ENCODE measurements around the gene MED22.

The MED22 gene

DNA sequence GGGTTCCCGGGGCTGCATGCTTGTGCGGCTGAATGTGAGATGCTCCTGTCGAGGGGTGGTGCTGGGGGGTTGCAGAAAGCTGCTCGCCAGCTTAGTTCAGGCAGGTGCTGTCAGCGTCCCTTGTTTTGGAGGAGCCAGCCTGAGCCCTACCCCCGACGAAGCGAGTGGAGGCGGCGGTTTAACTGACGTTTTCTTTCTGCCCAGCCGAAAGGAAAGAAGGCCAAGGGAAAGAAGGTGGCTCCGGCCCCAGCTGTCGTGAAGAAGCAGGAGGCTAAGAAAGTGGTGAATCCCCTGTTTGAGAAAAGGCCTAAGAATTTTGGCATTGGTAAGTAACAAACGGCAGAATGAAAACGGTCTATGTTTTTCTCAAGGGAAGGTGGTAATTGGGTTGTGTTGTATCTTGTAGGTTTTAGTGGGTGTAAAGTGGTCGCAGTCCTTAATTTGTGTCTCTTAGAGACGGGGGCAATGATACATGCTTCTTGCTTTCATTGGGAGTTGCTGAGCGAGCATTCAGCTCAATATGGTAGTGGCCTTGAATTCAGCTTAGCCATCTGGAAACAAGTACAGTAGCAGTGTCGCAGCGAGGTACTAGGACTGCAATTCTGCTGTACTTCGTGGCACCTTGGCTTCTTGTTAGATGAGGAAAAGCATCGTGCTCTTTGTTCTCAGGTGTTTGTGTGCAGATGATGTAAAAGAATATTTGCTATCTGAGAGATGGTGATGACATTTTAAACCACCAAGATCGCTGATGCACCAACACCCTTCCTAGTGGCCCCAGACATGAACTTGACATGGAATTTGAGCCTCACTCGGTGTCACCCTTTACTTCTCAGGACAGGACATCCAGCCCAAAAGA lies 1.0 kb upstream of the MED22 start:
- no peaks in the 10 kb centered on the region for H3K27me3 ChIP-seq
- H3K27ac ChIP-seq, result peak overlapping the region; percentile 93 to 100 (median 98)
- H3K9me3 ChIP-seq (replicated peaks in 1 of 11), result no peaks in the 10 kb centered on the region
- H3K9ac ChIP-seq, result peak overlapping the region; percentile 99 to 100 (median 99)
- H3K4me3 ChIP-seq, result peak overlapping the region; percentile 89 to 99 (median 96)
- peaks cover 50 to 76% (median 59%) of the 10 kb centered on the region in 10 experiments for H3K4me1 ChIP-seq
- no peak for TF ChIP-seq Cebpa-rat (IDR thresholded peaks at IDR 0.05)
- peaks cover 47 to 87% (median 75%) of the 10 kb centered on the region in 11 experiments for H4K20me1 ChIP-seq
- H3K4me2 ChIP-seq, result peak overlapping the region; percentile 86 to 98 (median 96)
- H3K36me3 ChIP-seq, result peaks cover 69 to 81% (median 75%) of the 10 kb centered on the region in 11 experiments

DNA sequence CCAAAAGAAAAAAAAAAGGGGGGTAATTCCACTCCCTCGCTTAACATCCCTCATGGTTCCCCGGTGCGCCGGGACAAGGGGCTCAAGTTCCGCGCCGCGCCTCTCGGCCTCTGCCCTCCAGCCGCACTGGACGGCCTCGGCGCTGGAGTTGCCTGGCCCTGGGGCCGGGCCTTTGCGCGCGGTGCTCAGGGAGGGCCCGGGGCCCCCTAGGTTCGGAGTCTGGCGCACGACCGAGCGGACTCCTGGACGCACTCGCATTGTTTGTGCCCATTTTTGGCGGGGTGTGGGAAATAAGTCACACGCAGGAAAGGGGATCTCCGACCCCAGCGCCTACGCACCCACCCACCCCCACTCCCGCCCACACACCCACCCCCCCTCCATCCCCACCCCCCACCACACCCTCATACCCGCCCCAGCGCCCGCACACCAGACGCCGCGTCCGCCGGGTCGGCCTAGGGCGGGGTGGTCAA lies 381 bp downstream of the MED22 start:
- Histone ChIP-seq H3K9me3 (replicated peaks in 1 of 11) (no peaks in the 10 kb centered on the region), H3K27ac (peak overlapping the region; percentile 93 to 100 (median 98)), H4K20me1 (peaks cover 41 to 86% (median 62%) of the 10 kb centered on the region in 11 experiments), H3K9ac (peak overlapping the region; percentile 99 to 100 (median 99)), H3K4me3 (peak overlapping the region; percentile 89 to 99 (median 96)), H3K36me3 (peaks cover 72 to 81% (median 78%) of the 10 kb centered on the region in 11 experiments), H3K4me1 (peaks cover 57 to 76% (median 64%) of the 10 kb centered on the region in 10 experiments), H3K27me3 (no peaks in the 10 kb centered on the region), H3K4me2 (peak overlapping the region; percentile 89 to 99 (median 97))
- no peak for TF ChIP-seq Cebpa-rat (IDR thresholded peaks at IDR 0.05)

DNA sequence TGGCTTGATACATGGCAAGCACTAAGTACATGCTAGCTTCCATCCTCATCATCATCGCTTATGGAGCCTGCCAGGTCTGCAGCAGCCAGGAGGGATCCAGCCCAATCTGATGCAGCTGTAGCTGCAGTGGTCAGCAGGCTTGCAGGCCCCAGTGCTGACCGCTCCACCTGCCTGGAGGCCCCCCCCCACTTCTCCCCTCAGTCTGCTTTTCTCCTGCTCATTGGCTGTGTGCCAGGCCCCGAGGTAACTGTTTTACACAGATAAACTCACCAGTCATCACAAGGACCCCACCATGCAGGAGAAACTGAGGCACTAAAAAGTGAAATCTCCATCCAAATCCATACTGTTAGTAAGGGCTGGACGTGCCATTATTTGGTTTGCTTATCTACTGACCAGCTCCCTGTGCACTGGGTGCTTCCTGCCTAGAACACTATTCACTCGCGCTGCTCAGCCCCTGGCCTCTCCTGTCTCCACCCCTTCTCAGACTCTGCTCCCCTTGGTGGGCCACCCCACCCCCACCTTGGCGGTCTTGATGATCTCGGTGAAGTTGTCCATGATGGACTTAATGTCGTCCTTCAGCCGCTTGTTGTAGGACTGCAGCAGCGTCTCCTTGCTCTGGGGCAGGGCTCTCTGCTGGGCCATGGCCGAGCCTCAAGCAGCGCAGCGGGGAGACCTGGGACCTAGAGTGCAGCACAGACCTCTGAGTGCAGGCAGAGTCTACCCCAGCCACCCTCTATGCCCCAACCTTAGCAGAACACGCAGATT lies 1.7 kb downstream of the MED22 start:
- Histone ChIP-seq H4K20me1 (peaks cover 27 to 86% (median 58%) of the 10 kb centered on the region in 11 experiments), H3K36me3 (peaks cover 66 to 81% (median 74%) of the 10 kb centered on the region in 11 experiments), H3K4me2 (peak overlapping the region; percentile 89 to 99 (median 97)), H3K9ac (peak overlapping the region; percentile 99 to 100 (median 99)), H3K27me3 (no peaks in the 10 kb centered on the region), H3K27ac (peak overlapping the region in 9 of 11 experiments; percentile 95 to 100 (median 98); a peak in 15 of 22 replicates), H3K9me3 (replicated peaks in 1 of 11) (no peaks in the 10 kb centered on the region), H3K4me1 (peaks cover 63 to 76% (median 70%) of the 10 kb centered on the region in 10 experiments), H3K4me3 (peak overlapping the region; percentile 89 to 99 (median 96))
- TF ChIP-seq Cebpa-rat (IDR thresholded peaks at IDR 0.05), result no peak

DNA sequence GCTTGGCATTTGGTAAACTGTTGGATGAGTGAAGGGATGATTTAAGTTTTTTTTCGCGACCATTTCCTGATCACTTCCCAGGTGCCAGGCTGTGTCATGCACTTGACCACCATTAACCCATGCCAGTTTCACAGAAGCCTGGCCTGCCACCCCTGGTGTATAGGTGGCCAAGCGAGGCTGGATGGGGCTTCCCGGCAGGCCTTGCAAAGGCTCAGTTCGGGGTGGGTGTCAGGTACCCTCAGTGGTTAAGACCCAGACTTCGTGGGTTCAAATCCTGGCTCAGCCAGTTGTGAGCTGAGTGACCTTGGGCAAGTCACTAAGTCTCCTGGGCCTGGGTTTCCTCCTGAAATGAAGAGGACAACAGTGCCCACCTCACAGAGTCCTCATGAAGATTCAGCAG lies 2.3 kb downstream of the MED22 start:
- Histone ChIP-seq H3K27ac (no peak overlapping the region), H3K27me3 (no peaks in the 10 kb centered on the region), H3K36me3 (peaks cover 62 to 81% (median 74%) of the 10 kb centered on the region in 11 experiments), H3K4me1 (peaks cover 63 to 76% (median 70%) of the 10 kb centered on the region in 10 experiments), H3K4me3 (no peak overlapping the region), H3K9ac (peak overlapping the region in 9 of 11 experiments; percentile 13 to 100 (median 99); a peak in 11 of 22 replicates), H3K9me3 (replicated peaks in 1 of 11) (no peaks in the 10 kb centered on the region), H4K20me1 (peaks cover 21 to 81% (median 52%) of the 10 kb centered on the region in 11 experiments), H3K4me2 (peak overlapping the region in 8 of 11 experiments; percentile 89 to 99 (median 98); a peak in 11 of 22 replicates)
- TF ChIP-seq Cebpa-rat (IDR thresholded peaks at IDR 0.05), result no peak

DNA sequence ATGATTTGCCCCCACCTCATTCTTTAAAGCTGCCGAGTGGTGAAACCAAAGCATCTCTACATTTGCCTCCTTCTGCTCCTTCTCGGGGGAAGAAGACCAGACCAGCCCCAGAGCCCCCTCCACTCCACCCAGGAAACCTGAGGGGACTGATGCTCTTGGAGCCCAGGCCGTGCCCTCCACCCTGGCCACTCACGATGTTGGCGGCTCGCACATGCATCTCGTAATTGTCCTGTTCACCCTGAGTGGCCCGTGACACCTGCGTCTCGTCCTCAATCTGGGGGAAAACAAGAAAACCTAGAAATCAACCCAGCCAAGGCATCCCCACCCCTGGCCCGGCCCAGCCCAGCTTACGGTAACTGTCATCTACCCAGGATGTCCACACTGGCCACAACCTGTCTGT lies 3.0 kb downstream of the MED22 start:
- peaks cover 15 to 75% (median 46%) of the 10 kb centered on the region in 11 experiments for H4K20me1 ChIP-seq
- H3K4me2 ChIP-seq, result no peak overlapping the region
- H3K36me3 ChIP-seq, result peaks cover 56 to 81% (median 74%) of the 10 kb centered on the region in 11 experiments
- no peak overlapping the region for H3K4me3 ChIP-seq
- peaks cover 63 to 76% (median 70%) of the 10 kb centered on the region in 10 experiments for H3K4me1 ChIP-seq
- no peak overlapping the region for H3K27ac ChIP-seq
- no peaks in the 10 kb centered on the region for H3K27me3 ChIP-seq
- peak overlapping the region in 9 of 11 experiments; percentile 8 to 100 (median 99); a peak in 7 of 22 replicates for H3K9ac ChIP-seq
- H3K9me3 ChIP-seq (replicated peaks in 1 of 11), result no peaks in the 10 kb centered on the region; a peak in 1 of 22 replicates
- no peak for TF ChIP-seq Cebpa-rat (IDR thresholded peaks at IDR 0.05)

DNA sequence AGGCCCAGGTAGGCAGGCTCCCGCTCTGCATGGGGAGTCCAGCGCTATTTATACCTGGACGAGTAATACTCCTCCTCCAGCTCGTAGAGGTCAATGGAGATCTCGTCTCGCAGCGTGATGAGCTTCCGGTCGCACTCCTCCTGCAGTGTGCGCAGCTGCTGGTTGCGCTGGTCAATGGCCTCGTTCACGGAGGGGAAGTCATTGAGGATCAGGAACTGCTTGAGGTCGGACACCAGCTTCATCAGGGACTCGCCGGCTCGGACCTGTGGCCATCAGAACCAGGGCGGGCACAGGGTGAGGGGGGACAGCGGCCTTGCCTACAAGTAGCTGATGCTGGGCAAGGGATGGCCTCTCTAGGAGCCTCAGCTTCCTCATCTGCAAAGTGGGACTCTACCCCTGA lies 3.9 kb downstream of the MED22 start:
- peaks cover 61 to 78% (median 68%) of the 10 kb centered on the region in 10 experiments for H3K4me1 ChIP-seq
- no peak for TF ChIP-seq Cebpa-rat (IDR thresholded peaks at IDR 0.05)
- peaks cover 6 to 66% (median 36%) of the 10 kb centered on the region in 11 experiments; a peak in 21 of 22 replicates for H4K20me1 ChIP-seq
- no peak overlapping the region for H3K4me3 ChIP-seq
- H3K27ac ChIP-seq, result peak overlapping the region in 2 of 11 experiments; percentile 74 to 78; a peak in 1 of 22 replicates
- no peaks in the 10 kb centered on the region for H3K27me3 ChIP-seq
- H3K36me3 ChIP-seq, result peaks cover 52 to 81% (median 74%) of the 10 kb centered on the region in 11 experiments
- H3K9ac ChIP-seq, result peak overlapping the region in 7 of 11 experiments; percentile 8 to 99 (median 69); a peak in 12 of 22 replicates
- H3K4me2 ChIP-seq, result peak overlapping the region in 3 of 11 experiments; percentile 71 to 85 (median 79); a peak in 5 of 22 replicates
- no peaks in the 10 kb centered on the region; a peak in 1 of 22 replicates for H3K9me3 ChIP-seq (replicated peaks in 1 of 11)

DNA sequence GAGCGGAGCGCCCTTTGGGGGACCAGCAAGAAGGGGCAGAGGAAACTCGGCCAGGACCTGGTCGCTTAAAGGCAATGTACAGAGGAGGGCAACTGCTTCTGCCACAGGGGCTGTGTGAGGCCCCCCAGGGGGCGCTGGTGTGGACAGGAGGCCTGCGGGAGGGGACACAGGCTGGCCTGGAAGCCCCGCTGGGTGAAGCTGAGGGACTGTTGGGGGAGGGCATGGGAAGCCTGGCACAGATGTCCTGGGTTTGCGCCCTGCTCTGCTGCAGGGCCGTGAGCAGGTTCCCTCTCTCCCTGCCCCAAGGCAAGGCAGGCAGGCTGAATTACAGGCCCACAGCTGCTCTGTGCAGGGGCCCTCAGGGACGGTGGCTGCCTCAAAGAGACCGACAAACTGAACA lies 5.4 kb downstream of the MED22 start:
- Histone ChIP-seq H3K4me3 (peak overlapping the region in 2 of 10 experiments; percentile 29 to 53; a peak in 1 of 20 replicates), H3K4me1 (peaks cover 60 to 93% (median 74%) of the 10 kb centered on the region in 10 experiments), H3K36me3 (peaks cover 52 to 90% (median 78%) of the 10 kb centered on the region in 11 experiments), H3K9ac (peak overlapping the region; percentile 45 to 72 (median 67)), H3K27me3 (no peaks in the 10 kb centered on the region), H3K9me3 (replicated peaks in 1 of 11) (no peaks in the 10 kb centered on the region; a peak in 1 of 22 replicates), H3K4me2 (peak overlapping the region; percentile 57 to 99 (median 85)), H4K20me1 (peaks cover 3 to 58% (median 28%) of the 10 kb centered on the region in 11 experiments; a peak in 18 of 22 replicates), H3K27ac (peak overlapping the region; percentile 31 to 82 (median 74); a peak in 21 of 22 replicates)
- no peak for TF ChIP-seq Cebpa-rat (IDR thresholded peaks at IDR 0.05)

DNA sequence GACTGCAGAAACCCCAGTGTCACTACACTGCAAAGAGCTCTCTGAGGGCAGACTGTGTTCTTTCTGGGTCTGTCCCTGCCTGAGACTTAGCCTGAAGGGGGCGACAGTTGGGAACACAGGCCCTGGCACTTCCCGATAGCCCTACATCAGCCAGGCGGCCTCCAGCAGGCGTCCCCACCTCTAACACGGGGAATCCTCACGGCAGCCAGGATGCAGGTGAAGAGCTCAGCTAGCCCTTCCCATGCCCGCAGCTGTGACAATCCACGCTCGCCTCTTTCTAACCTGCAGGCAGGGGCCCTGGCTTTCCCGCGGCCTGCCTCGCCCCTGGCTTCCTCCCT lies 5.9 kb downstream of the MED22 start:
- Histone ChIP-seq H3K9ac (peak overlapping the region; percentile 45 to 72 (median 67); a peak in 21 of 22 replicates), H3K27ac (peak overlapping the region; percentile 31 to 82 (median 74); a peak in 21 of 22 replicates), H3K36me3 (peaks cover 52 to 90% (median 78%) of the 10 kb centered on the region in 11 experiments)

More for the DNA sequence above, 5.9 kb downstream of the MED22 start:
- Histone ChIP-seq H3K27me3 (no peaks in the 10 kb centered on the region), H3K4me3 (peak overlapping the region in 2 of 10 experiments; percentile 29 to 53; a peak in 3 of 20 replicates), H3K9me3 (replicated peaks in 1 of 11) (no peaks in the 10 kb centered on the region; a peak in 1 of 22 replicates), H4K20me1 (peaks cover 3 to 58% (median 28%) of the 10 kb centered on the region in 11 experiments; a peak in 18 of 22 replicates), H3K4me1 (peaks cover 61 to 98% (median 77%) of the 10 kb centered on the region in 10 experiments), H3K4me2 (peak overlapping the region; percentile 57 to 99 (median 85))
- TF ChIP-seq Cebpa-rat (IDR thresholded peaks at IDR 0.05), result no peak
